ENCODE results near the gene IGFBP7.

- TF ChIP-seq YY1 (IDR thresholded peaks at IDR 0.05; ENCODE audit: insufficient read depth, insufficient read length) (no peak), ZNF274 (IDR thresholded peaks at IDR 0.05; ENCODE audit: low read depth, low read length) (no peak), SUZ12 (IDR thresholded peaks at IDR 0.05; ENCODE audit: extremely low read depth, insufficient read depth, insufficient read length) (no peak)
These were observed 756 bp downstream of the IGFBP7 start for GRCh38 chr4:57109411-57109846.
